Endothelial cell of umbilical vein (primary cell): ENCODE measurements around the gene OTUB1. TPM values are rescaled to one million over a fixed set of nuclear protein-coding genes. Genes with fewer than 3 reads are reported as not detected.

Experiments
- BruUV-seq: library from RNA; stranded (reverse); fragments of 400-500 nt; replicated peaks from 2 replicates; lab custom pipeline; 2021; lab: Mats Ljungman, UMichigan
- CTCF ChIA-PET: fragments of 300-600, 350-600 bp; sonication (Branson Sonifier 250); formaldehyde crosslinking; loops from one replicate; lab custom pipeline; 2021; ENCODE audit warnings: antibody characterized with exemption, inconsistent platforms; lab: Charles Lee
- POLR2A ChIA-PET: fragments of 300-600, 350-600 bp; sonication (Branson Sonifier 250); formaldehyde crosslinking; loops from one replicate; lab custom pipeline; 2021; ENCODE audit warnings: antibody characterized with exemption, inconsistent platforms; lab: Charles Lee
- DNase-seq: peaks from one replicate; pipeline ENCODE4 v3.0.0-alpha.2; 2011; ENCODE audit warnings: low read depth, low spot score
- FAIRE-seq: peaks from 2 replicates; lab custom pipeline; 2011; peaks lifted over from hg19 to GRCh38; lab: Jason Lieb, UNC
- H2AFZ ChIP-seq: 2 replicates; pipeline ENCODE4 v1.6.0; 2012; ENCODE audit warnings: low read depth, low read length, control low read depth, inconsistent platforms
- H3K27ac ChIP-seq: 2 replicates; pipeline ENCODE4 v1.5.1; 2011; ENCODE audit warnings: low read depth, mild to moderate bottlenecking, control low read depth, low read length, moderate library complexity; ENCODE audit not compliant: insufficient read depth
- H3K27me3 ChIP-seq, 2 experiments: 2 replicates each; pipeline versions ENCODE4 v1.6.0 to v1.6.1; 2011; ENCODE audit warnings: low read length in 2 of 2, mixed read lengths in 1 of 2; ENCODE audit not compliant: control insufficient read depth in 2 of 2, insufficient read depth in 2 of 2
- H3K36me3 ChIP-seq, 2 experiments: 2 replicates in 1 of 2; 3 replicates in 1 of 2; pipeline ENCODE4 v1.5.1; 2011; ENCODE audit warnings: low read length in 2 of 2, mild to moderate bottlenecking in 1 of 2, moderate library complexity in 1 of 2; ENCODE audit not compliant: control insufficient read depth in 2 of 2, insufficient read depth in 2 of 2; ENCODE audit errors: extremely low read depth in 1 of 2
- H3K4me1 ChIP-seq: 3 replicates; pipeline ENCODE4 v1.5.1; 2011; ENCODE audit warnings: mild to moderate bottlenecking, low read length; ENCODE audit not compliant: control insufficient read depth, insufficient read depth; ENCODE audit errors: extremely low read depth
- H3K4me2 ChIP-seq: 2 replicates; pipeline ENCODE4 v1.6.1; 2011; ENCODE audit warnings: low read length, control low read depth, mixed read lengths; ENCODE audit not compliant: insufficient read depth
- H3K4me3 ChIP-seq, 3 experiments: fragments of 200-600 bp in 1 of 3; sonication (generic), shearing (Covaris generic) in 1 of 3; replicated peaks in 1 of 3; 2 replicates each; pipeline ENCODE4 v1.5.1; 2011 to 2016; ENCODE audit warnings: control low read depth in 3 of 3, low read length in 3 of 3, mild to moderate bottlenecking in 2 of 3, inconsistent platforms in 1 of 3, low read depth in 1 of 3, moderate library complexity in 1 of 3; ENCODE audit not compliant: insufficient read depth in 1 of 3
- H3K79me2 ChIP-seq: 2 replicates; pipeline ENCODE4 v1.6.0; 2012; ENCODE audit warnings: low read length, inconsistent platforms; ENCODE audit not compliant: control insufficient read depth, insufficient read depth
- H3K9ac ChIP-seq: replicated peaks from 2 replicates; pipeline ENCODE3; 2011; ENCODE audit warnings: low read length, control low read depth; ENCODE audit not compliant: insufficient read depth; ENCODE audit errors: extremely low read depth
- H3K9me1 ChIP-seq: replicated peaks from 3 replicates; pipeline ENCODE4 v1.6.0; 2011; ENCODE audit warnings: mild to moderate bottlenecking, low read length; ENCODE audit not compliant: control insufficient read depth, insufficient read depth; ENCODE audit errors: extremely low read depth
- H3K9me3 ChIP-seq: replicated peaks from 2 replicates; pipeline ENCODE4 v1.5.1; 2012; ENCODE audit warnings: low read length, inconsistent platforms; ENCODE audit not compliant: control insufficient read depth, insufficient read depth
- H4K20me1 ChIP-seq: replicated peaks from 2 replicates; pipeline ENCODE3; 2011; ENCODE audit warnings: mild to moderate bottlenecking, low read length; ENCODE audit not compliant: control insufficient read depth, insufficient read depth; ENCODE audit errors: extremely low read depth
- EZH2 ChIP-seq: IDR thresholded peaks from 2 replicates; pipeline ENCODE4 v1.6.1; 2012; ENCODE audit warnings: borderline replicate concordance, low read depth, mild to moderate bottlenecking, moderate library complexity, low read length, inconsistent platforms; ENCODE audit not compliant: severe bottlenecking
- GATA2 ChIP-seq: IDR thresholded peaks from 2 replicates; pipeline ENCODE4 v1.7.0; 2011; ENCODE audit warnings: low read depth, mild to moderate bottlenecking, moderate library complexity, mixed read lengths, low read length; ENCODE audit not compliant: insufficient read length, insufficient read depth
- JUN ChIP-seq: IDR thresholded peaks from 2 replicates; pipeline ENCODE4 v1.6.1; 2011; ENCODE audit warnings: borderline replicate concordance, low read depth; ENCODE audit not compliant: insufficient read length, insufficient read depth
- MYC ChIP-seq: IDR thresholded peaks from one replicate; pipeline ENCODE4 v1.6.1; 2011; ENCODE audit warnings: mild to moderate bottlenecking, low read depth, low read length
- POLR2A ChIP-seq: IDR thresholded peaks from 2 replicates; pipeline ENCODE4 v1.6.1; 2012; ENCODE audit warnings: low read depth, mild to moderate bottlenecking, control low read depth, low read length
- POLR2AphosphoS5 ChIP-seq: IDR thresholded peaks from 2 replicates; pipeline ENCODE4 v1.6.1; 2012; ENCODE audit warnings: low read depth, mild to moderate bottlenecking, control low read depth, low read length, moderate library complexity; ENCODE audit not compliant: insufficient read depth
- dilution Hi-C: fragments of 300-500 bp; cut with MboI; formaldehyde crosslinking; loops from one replicate; pipeline ENCODE4 v1.15.0; 2019; ENCODE audit warnings: low sequenced_read_pairs; ENCODE audit not compliant: extremely low pct_ligation_motif_present
- intact Hi-C: fragments of 100-400 bp; cut with micrococcal nuclease; formaldehyde crosslinking; loops from one replicate; pipeline ENCODE4 v1.10.0; 2022
- polyA plus RNA-seq, 4 experiments: library from polyadenylated mRNA; depleted of rRNA in 3 of 4; stranded (reverse) in 3 of 4; unstranded in 1 of 4; fragments of >200 nt; gene quantifications; 2 replicates each; pipeline versions ENCODE4 v1.2.1 to v1.2.3, GENCODE V29; 2011 to 2012; ENCODE audit warnings: missing spikeins in 1 of 4
- total RNA-seq: library from RNA; stranded (reverse); gene quantifications from 2 replicates; pipeline ENCODE4 v1.2.3, GENCODE V29; 2021
- TF ChIP-seq, protein P1 (sequence below): IDR thresholded peaks from 2 replicates; pipeline ENCODE4 v1.6.1; 2011; ENCODE audit not compliant: insufficient read depth, insufficient read length

OTUB1 gene
- total and polyA plus RNA-seq, 2 donors (not counting 3 experiments of a cell fraction or from before 2014, with no cell fraction given): 81.9 to 256 TPM

- H3K4me2 ChIP-seq: no peak overlapping the region
- H4K20me1 ChIP-seq: no peaks in the 10 kb centered on the region
- FAIRE-seq (no peak), DNase-seq (no peak)
- ChIA-PET POLR2A (no interaction called here), CTCF (interaction anchor here (1.1 to 5.0 kb wide), 2 partner anchors 24 to 30 kb away, joined by 3 to 23 read pairs; no protein-coding TSS in a partner anchor)
- dilution Hi-C loops: no loop called here
- no peaks in the 10 kb centered on the region for H3K36me3 ChIP-seq
- no peak overlapping the region for H3K9ac ChIP-seq
- BruUV-seq: no TSS peak
- intact Hi-C loops: no loop called here
- no peak overlapping the region for H3K27ac ChIP-seq
- no peaks in the 10 kb centered on the region for H3K79me2 ChIP-seq
- H3K27me3 ChIP-seq: peaks cover 16 to 22% of the 10 kb centered on the region in 2 experiments
- no peaks in the 10 kb centered on the region for H3K9me3 ChIP-seq
- no peak for TF ChIP-seq EZH2
- TF ChIP-seq POLR2AphosphoS5: no peak
- no peak for TF ChIP-seq POLR2A
- no peak for TF ChIP-seq MYC
- no peak for TF ChIP-seq GATA2
- TF ChIP-seq, protein P1, sequence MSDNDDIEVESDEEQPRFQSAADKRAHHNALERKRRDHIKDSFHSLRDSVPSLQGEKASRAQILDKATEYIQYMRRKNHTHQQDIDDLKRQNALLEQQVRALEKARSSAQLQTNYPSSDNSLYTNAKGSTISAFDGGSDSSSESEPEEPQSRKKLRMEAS: no peak
- TF ChIP-seq JUN: no peak
- H3K9me1 ChIP-seq: no peaks in the 10 kb centered on the region
- H3K4me3 ChIP-seq: no peak overlapping the region
- H2AFZ ChIP-seq: no peak overlapping the region
- H3K4me1 ChIP-seq: no peaks in the 10 kb centered on the region
Measured at GRCh38 chr11:64031001-64031400, 44.8 kb downstream of the OTUB1 start.

GRCh38 chr11:64032050-64032449 lies 45.8 kb downstream of the OTUB1 start:
- Histone ChIP-seq H3K9me3 (no peaks in the 10 kb centered on the region), H3K9ac (no peak overlapping the region), H3K36me3 (no peaks in the 10 kb centered on the region), H3K4me1 (no peaks in the 10 kb centered on the region), H3K27ac (no peak overlapping the region), H3K79me2 (no peaks in the 10 kb centered on the region), H3K27me3 (peaks cover 22 to 32% of the 10 kb centered on the region in 2 experiments), H2AFZ (no peak overlapping the region), H4K20me1 (no peaks in the 10 kb centered on the region), H3K4me2 (no peak overlapping the region), H3K9me1 (no peaks in the 10 kb centered on the region), H3K4me3 (no peak overlapping the region)
- FAIRE-seq: no peak
- CTCF ChIA-PET: interaction anchor here (0.5 to 5.0 kb wide), 3 partner anchors 16 to 121 kb away, joined by 3 to 23 read pairs (median 3); no protein-coding TSS in a partner anchor
- no TSS peak for BruUV-seq
- TF ChIP-seq POLR2AphosphoS5 (no peak), MYC (no peak), EZH2 (no peak)
- no peak for DNase-seq
- intact Hi-C loops (no loop called here), dilution Hi-C loops (no loop called here)
- POLR2A ChIA-PET: no interaction called here
